Osteoblast (primary cell): ENCODE results near the gene AHNAK. TPM values are rescaled to one million over a fixed set of nuclear protein-coding genes. Genes with fewer than 3 reads are reported as not detected.

ENCODE experiments used
- DNase-seq: peaks from one replicate; pipeline ENCODE4 v3.0.0; 2011; ENCODE audit warnings: low spot score, mixed read lengths; ENCODE audit not compliant: insufficient read length; ENCODE audit errors: missing footprints
- H2AFZ ChIP-seq: 2 replicates; pipeline ENCODE4 v1.6.0; 2011; ENCODE audit warnings: mild to moderate bottlenecking, low read length
- H3K27ac ChIP-seq: 2 replicates; pipeline ENCODE4 v1.5.1; 2011; ENCODE audit warnings: mild to moderate bottlenecking, low read depth, low read length, moderate library complexity
- H3K27me3 ChIP-seq: 2 replicates; pipeline ENCODE4 v1.6.0; 2012; ENCODE audit warnings: mild to moderate bottlenecking, control low read depth, inconsistent platforms, low read length, moderate library complexity; ENCODE audit not compliant: insufficient read depth
- H3K36me3 ChIP-seq: 2 replicates; pipeline ENCODE4 v1.5.1; 2011; ENCODE audit warnings: mild to moderate bottlenecking, low read length, control low read depth, moderate library complexity; ENCODE audit not compliant: insufficient read depth
- H3K4me1 ChIP-seq: 2 replicates; pipeline ENCODE4 v1.5.1; 2011; ENCODE audit warnings: mild to moderate bottlenecking, low read length, control low read depth, moderate library complexity; ENCODE audit not compliant: insufficient read depth
- H3K4me2 ChIP-seq: 2 replicates; pipeline ENCODE4 v1.6.0; 2011; ENCODE audit warnings: mild to moderate bottlenecking, low read length; ENCODE audit not compliant: insufficient read depth
- H3K4me3 ChIP-seq: fragments of 200-600 bp; sonication (generic); 3 replicates; pipeline ENCODE4 v1.5.1; 2012; ENCODE audit warnings: mild to moderate bottlenecking, low read length, inconsistent platforms; ENCODE audit not compliant: insufficient read depth
- H3K79me2 ChIP-seq: 2 replicates; pipeline ENCODE4 v1.6.0; 2012; ENCODE audit warnings: mild to moderate bottlenecking, low read length, control low read depth, inconsistent platforms; ENCODE audit not compliant: insufficient read depth
- H3K9me3 ChIP-seq: 2 replicates; pipeline ENCODE4 v1.5.1; 2011; ENCODE audit warnings: low read depth, low read length, control low read depth
- H4K20me1 ChIP-seq: 2 replicates; pipeline ENCODE4 v1.6.0; 2012; ENCODE audit warnings: mild to moderate bottlenecking, low read length, control low read depth; ENCODE audit not compliant: insufficient read depth
- total RNA-seq: library from RNA; depleted of rRNA; stranded (reverse); fragments of >200 nt; gene quantifications from 2 replicates; pipeline ENCODE4 v1.2.3, GENCODE V29; 2012
- TF ChIP-seq, protein P1 (sequence below): IDR thresholded peaks from 2 replicates; pipeline ENCODE4 v1.5.1; 2011; ENCODE audit warnings: mild to moderate bottlenecking, low read depth, low read length, moderate library complexity; ENCODE audit errors: extremely low read depth

The AHNAK gene
- total RNA-seq, 1 donor = 720 TPM

DNA sequence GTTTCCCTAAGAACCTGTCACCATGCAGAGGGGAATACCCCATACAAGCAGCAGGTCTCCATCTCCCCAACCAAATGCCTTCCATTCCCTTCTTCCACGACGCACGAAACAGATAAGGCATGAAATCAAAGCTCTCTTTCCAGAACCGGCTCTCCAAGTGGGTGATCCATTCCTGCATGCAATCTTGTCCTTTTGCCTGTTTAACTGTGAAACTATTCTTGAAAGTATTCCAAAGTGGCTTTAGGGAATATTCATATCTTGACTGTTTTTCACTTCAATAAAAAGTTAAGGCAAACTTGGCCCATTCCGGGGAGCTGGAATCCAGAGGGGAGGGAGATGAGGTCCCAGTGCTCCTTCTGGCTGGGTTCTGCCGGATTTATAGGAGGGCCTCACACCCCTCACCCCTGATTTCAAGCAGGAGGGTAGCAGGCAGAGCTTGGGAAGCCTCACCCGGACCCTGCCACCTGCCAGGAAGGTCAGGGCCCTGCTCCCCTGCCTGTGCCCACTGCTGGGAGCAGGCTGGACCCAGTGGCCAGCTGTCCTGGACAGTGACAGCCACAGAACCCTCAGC, 66.9 kb downstream of the AHNAK start:
- TF ChIP-seq, protein P1, sequence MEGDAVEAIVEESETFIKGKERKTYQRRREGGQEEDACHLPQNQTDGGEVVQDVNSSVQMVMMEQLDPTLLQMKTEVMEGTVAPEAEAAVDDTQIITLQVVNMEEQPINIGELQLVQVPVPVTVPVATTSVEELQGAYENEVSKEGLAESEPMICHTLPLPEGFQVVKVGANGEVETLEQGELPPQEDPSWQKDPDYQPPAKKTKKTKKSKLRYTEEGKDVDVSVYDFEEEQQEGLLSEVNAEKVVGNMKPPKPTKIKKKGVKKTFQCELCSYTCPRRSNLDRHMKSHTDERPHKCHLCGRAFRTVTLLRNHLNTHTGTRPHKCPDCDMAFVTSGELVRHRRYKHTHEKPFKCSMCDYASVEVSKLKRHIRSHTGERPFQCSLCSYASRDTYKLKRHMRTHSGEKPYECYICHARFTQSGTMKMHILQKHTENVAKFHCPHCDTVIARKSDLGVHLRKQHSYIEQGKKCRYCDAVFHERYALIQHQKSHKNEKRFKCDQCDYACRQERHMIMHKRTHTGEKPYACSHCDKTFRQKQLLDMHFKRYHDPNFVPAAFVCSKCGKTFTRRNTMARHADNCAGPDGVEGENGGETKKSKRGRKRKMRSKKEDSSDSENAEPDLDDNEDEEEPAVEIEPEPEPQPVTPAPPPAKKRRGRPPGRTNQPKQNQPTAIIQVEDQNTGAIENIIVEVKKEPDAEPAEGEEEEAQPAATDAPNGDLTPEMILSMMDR = no peak
- Histone ChIP-seq H3K79me2 (no peaks in the 10 kb centered on the region), H3K27ac (peak overlapping the region; percentile 56), H3K4me1 (peaks cover 12% of the 10 kb centered on the region), H3K27me3 (no peaks in the 10 kb centered on the region), H2AFZ (no peak overlapping the region), H3K36me3 (no peaks in the 10 kb centered on the region), H3K4me3 (no peak overlapping the region), H3K9me3 (no peaks in the 10 kb centered on the region), H4K20me1 (no peaks in the 10 kb centered on the region), H3K4me2 (no peak overlapping the region)
- DNase-seq = peak; percentile 32

DNA sequence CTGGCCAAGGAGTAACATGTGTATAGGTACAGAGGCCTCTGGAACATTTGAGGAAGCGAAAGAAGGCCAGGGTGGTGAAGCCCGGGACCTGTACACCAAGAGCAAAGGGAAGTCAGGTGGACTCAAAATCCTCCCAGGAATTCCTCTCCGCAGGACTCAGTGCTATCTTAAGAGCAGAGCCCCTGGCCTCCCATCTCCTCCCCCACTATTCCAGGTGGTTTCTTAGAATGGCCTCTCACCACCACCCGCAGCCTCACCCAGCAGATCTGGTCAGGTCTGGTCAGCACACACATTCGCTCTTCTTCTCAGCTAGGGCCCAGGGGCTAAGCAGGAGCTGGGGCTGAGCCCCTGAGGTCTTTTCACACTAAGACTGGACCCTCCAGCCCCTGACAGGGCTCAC, 68.7 kb downstream of the AHNAK start:
- Histone ChIP-seq H3K79me2 (no peaks in the 10 kb centered on the region), H3K27me3 (no peaks in the 10 kb centered on the region), H3K4me2 (no peak overlapping the region), H3K27ac (no peak overlapping the region), H3K4me3 (no peak overlapping the region), H3K4me1 (peaks cover 14% of the 10 kb centered on the region), H3K9me3 (no peaks in the 10 kb centered on the region), H3K36me3 (no peaks in the 10 kb centered on the region), H2AFZ (no peak overlapping the region), H4K20me1 (no peaks in the 10 kb centered on the region)
- peak; percentile 41 for DNase-seq
- TF ChIP-seq, protein P1 = no peak

DNA sequence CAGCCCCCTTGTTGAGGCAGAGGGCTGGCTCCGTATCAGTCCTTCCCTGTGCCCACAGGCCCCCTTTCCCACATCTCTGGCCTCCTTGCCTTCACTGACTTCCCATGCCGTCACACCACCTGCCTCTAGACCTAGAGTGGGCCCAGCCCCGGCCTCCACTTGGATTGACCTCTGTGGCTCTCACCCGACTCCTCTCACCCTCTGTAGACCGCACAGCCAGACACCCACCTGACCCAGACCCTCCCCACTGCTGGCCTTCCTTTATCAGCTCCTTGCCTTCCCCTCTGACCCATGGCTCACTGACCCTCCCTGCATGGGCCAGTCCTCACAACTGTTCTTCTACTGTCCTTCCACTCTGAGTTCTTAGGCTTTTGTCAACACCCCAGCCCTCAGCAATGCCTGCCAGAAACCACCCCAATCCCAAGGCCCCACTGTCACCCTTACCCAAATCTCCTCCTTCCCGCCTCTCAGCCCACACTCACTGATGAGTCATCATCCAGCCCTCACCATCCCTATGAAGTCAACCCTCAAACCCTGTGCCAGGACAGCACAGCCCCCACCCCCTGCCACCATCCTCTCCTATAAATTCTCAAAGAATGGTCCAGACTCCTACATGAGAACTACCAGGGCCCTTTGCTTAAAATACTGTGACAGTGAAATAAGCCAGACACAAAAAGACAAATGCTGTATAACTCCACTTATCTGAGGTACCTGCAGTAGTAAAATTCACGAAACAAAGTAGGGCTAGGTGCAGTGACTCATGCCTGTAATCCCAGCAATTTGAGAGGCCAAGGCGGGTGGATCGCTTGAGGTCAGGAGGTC, 74.3 kb downstream of the AHNAK start:
- TF ChIP-seq, protein P1 = no peak
- peak; percentile 86 for DNase-seq
- no peaks in the 10 kb centered on the region for H3K9me3 ChIP-seq
- peak overlapping the region; percentile 60 for H2AFZ ChIP-seq
- H3K27ac ChIP-seq = peak overlapping the region; percentile 56
- no peaks in the 10 kb centered on the region for H3K79me2 ChIP-seq
- H3K4me3 ChIP-seq = no peak overlapping the region
- H4K20me1 ChIP-seq = no peaks in the 10 kb centered on the region
- H3K4me2 ChIP-seq = peak overlapping the region; percentile 45
- H3K36me3 ChIP-seq = no peaks in the 10 kb centered on the region
- H3K4me1 ChIP-seq = peaks cover 10% of the 10 kb centered on the region
- no peaks in the 10 kb centered on the region for H3K27me3 ChIP-seq

DNA sequence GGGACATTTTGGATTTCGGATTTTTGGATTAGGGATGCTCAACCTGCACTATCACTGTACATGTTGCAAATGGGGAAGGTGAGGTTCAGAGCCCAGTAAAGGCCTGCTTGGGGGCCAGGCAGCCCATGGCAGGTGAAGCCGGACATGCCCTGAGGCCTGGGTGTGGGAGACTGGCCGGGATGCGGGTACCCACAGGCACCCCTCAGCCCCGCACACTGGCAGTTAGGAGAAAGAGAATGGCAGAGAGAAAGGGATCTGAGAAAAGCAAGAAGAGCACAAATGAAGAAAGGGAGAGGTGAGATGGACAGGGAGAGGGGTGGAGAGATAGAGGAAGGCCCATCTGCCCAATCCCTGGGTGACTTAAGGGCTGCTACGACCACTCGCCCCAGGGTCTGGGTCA, 75.0 kb downstream of the AHNAK start:
- Histone ChIP-seq H3K36me3 (no peaks in the 10 kb centered on the region), H3K4me1 (peaks cover 10% of the 10 kb centered on the region), H3K9me3 (no peaks in the 10 kb centered on the region), H3K27me3 (no peaks in the 10 kb centered on the region), H4K20me1 (no peaks in the 10 kb centered on the region), H2AFZ (no peak overlapping the region), H3K27ac (peak overlapping the region; percentile 56), H3K4me3 (no peak overlapping the region), H3K79me2 (no peaks in the 10 kb centered on the region), H3K4me2 (no peak overlapping the region)
- DNase-seq = no peak
- TF ChIP-seq, protein P1 = no peak
